SK-N-SH treated with all-trans-retinoic acid at 6 μM for 48 hours (cell line): Measurements from ENCODE around the gene SH2D2A.
"Not testable (repeated sequence)": the region's sequence is repeated elsewhere in the genome, so short reads cannot be mapped to it uniquely, and the experiment has no call there.

ENCODE experiments used
- BACH2 ChIP-seq: fragments of 250-450 bp; sonication (Bioruptor Pico); IDR thresholded peaks from 2 replicates; pipeline ENCODE4 v1.9.0; 2021; ENCODE audit warnings: mild to moderate bottlenecking, borderline replicate concordance
- RARB ChIP-seq: fragments of 250-450 bp; sonication (Bioruptor Pico); IDR thresholded peaks from 2 replicates; pipeline ENCODE4 v1.8.0; 2021; ENCODE audit warnings: mild to moderate bottlenecking, moderate library complexity
- TCF4 ChIP-seq: fragments of 250-450 bp; sonication (Bioruptor Pico); IDR thresholded peaks from 2 replicates; pipeline ENCODE4 v1.8.0; 2021; ENCODE audit warnings: mild to moderate bottlenecking, moderate library complexity, borderline replicate concordance
- ZFP30 ChIP-seq: fragments of 450-650 bp; formaldehyde crosslinking; IDR thresholded peaks from 2 replicates; pipeline ENCODE4 v1.5.0; 2022; ENCODE audit warnings: mild to moderate bottlenecking, moderate library complexity

DNA sequence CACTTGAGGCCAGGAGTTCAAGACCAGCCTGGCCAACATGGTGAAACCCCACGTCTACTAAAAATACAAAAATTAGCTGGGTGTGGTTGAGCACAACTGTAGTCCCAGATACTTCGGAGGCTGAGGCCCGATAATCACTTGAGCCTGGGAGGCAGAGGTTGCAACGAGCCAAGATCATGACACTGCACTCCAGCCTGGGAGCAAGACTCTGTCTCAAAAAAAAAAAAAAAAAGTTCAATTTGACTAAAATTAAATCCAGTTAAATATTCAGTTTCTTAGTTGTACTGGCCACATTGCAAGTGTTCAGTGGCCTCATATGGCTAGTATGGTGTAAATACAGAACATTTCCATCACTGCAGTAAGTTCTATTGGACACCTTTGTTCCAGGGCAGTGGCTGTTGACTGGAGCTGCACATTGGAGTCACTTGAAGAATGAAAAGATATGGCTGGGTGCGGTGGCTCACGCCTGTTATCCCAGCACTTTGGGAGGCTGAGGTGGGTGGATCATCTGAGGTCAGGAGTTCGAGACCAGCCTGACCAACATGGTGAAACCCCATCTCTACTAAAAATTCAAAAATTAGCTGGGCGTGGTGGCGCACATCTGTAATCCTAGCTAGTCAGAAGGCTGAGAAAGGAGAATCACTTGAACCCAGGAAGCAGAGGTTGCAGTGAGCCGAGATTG, 58.9 kb downstream of the SH2D2A start:
- TF ChIP-seq BACH2 (CRISPR knock-in tag); ZFP30; RARB; TCF4 (CRISPR knock-in tag): not testable (repeated sequence)
